MV-4-11 (cell line): ENCODE results near the gene HSD17B11.
A peak's percentile ranks its signal among the peaks of the same experiment; 100 is the strongest.
"Not testable (repeated sequence)": the region's sequence is repeated elsewhere in the genome, so short reads cannot be mapped to it uniquely, and the experiment has no call there.

ENCODE experiments used
- DNase-seq: peaks from one replicate; lab custom pipeline; 2025; lab: John Stamatoyannopoulos, UW

The HSD17B11 gene

GRCh38 chr4:87405211-87405820 lies 14.3 kb upstream of the HSD17B11 start:
- DNase-seq = no peak

- not testable (repeated sequence) for DNase-seq
These were observed 12.7 kb upstream of the HSD17B11 start for GRCh38 chr4:87403732-87404131.

GRCh38 chr4:87399954-87400353 lies 9.0 kb upstream of the HSD17B11 start:
- no peak for DNase-seq

- no peak for DNase-seq
These were observed 8.2 kb upstream of the HSD17B11 start for GRCh38 chr4:87399148-87399547.

- not testable (repeated sequence) for DNase-seq
These were observed 4.9 kb upstream of the HSD17B11 start for GRCh38 chr4:87395851-87396250.

- DNase-seq = not testable (repeated sequence)
These were observed 4.1 kb upstream of the HSD17B11 start for GRCh38 chr4:87395073-87395472.

- DNase-seq = no peak
These were observed 1.2 kb upstream of the HSD17B11 start for GRCh38 chr4:87392183-87392582.

- no peak for DNase-seq
These were observed 627 bp upstream of the HSD17B11 start for GRCh38 chr4:87391576-87392054.

GRCh38 chr4:87390551-87390890 lies 467 bp downstream of the HSD17B11 start:
- DNase-seq = no peak

- DNase-seq = not testable (repeated sequence)
These were observed 933 bp downstream of the HSD17B11 start for GRCh38 chr4:87390055-87390454.

- peak; percentile 39 for DNase-seq
These were observed 2.1 kb downstream of the HSD17B11 start for GRCh38 chr4:87388901-87389300.

- no peak for DNase-seq
These were observed 3.8 kb downstream of the HSD17B11 start for GRCh38 chr4:87387237-87387636.

GRCh38 chr4:87384466-87385132 lies 6.4 kb downstream of the HSD17B11 start:
- not testable (repeated sequence) for DNase-seq

- DNase-seq = no peak
These were observed 8.1 kb downstream of the HSD17B11 start for GRCh38 chr4:87382931-87383330.

- DNase-seq = no peak
These were observed 8.9 kb downstream of the HSD17B11 start for GRCh38 chr4:87382116-87382515.

GRCh38 chr4:87377816-87378215 lies 13.2 kb downstream of the HSD17B11 start:
- DNase-seq = no peak

GRCh38 chr4:87375719-87376291 lies 15.2 kb downstream of the HSD17B11 start:
- DNase-seq = no peak

- DNase-seq = no peak
These were observed 20.9 kb downstream of the HSD17B11 start for GRCh38 chr4:87370068-87370467.

- no peak for DNase-seq
These were observed 24.3 kb downstream of the HSD17B11 start for GRCh38 chr4:87366521-87367162.

GRCh38 chr4:87365348-87365747 lies 25.6 kb downstream of the HSD17B11 start:
- DNase-seq = no peak

- DNase-seq = no peak
These were observed 27.4 kb downstream of the HSD17B11 start for GRCh38 chr4:87363552-87363951.

GRCh38 chr4:87360338-87360935 lies 30.6 kb downstream of the HSD17B11 start:
- no peak for DNase-seq

- DNase-seq = no peak
These were observed 31.7 kb downstream of the HSD17B11 start for GRCh38 chr4:87359258-87359657.
